ENCODE results near the gene ZNF578. TPM values are rescaled to one million over a fixed set of nuclear protein-coding genes. Genes with fewer than 3 reads are reported as not detected.
"Not testable (repeated sequence)": the region's sequence is repeated elsewhere in the genome, so short reads cannot be mapped to it uniquely, and the experiment has no call there.

Gene ZNF578
- total RNA-seq, 4 donors from 2014 or later = 2.7 to 6.9 (median 3.8) TPM

DNA sequence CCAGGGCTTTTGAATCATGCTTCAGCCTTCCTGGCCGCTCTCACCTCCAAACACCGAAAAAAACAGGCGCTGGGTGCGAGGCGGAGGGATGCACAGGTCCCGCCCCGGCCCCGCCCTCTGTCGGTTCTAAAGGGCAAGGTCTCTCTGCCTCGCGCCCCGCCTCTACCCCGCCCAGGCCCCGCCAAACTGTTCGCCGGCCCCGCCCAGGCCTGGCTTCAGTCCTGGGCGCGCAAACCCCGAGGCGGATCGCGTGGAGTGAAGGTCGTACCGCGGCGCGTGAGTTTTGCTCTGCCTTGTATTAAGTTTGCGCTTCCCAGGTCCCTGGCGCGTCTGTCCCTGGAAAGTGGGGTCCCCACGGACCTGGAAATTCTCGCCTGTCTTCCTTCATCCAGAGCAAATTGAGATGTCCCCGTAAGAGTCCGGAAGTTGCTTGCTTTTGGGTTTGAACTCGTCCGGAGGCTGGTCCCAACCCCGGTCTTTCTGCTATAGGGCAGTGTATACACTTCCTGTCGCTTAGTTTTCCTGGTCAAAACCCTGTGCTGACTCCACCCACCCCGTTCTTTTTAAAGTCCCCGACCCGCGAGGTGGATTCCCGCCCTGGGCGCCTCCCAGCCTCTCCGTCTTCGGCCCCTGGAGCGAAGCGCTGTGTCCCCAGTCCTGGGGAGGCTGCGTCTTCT is 82.6 kb downstream of the ZNF578 start:
- no peaks in the 10 kb centered on the region for H3K36me3 ChIP-seq
- no peaks in the 10 kb centered on the region for H3K27me3 ChIP-seq
- peak overlapping the region; percentile 44 to 78 (median 58) for H3K4me3 ChIP-seq (replicated peaks in 1 of 3)
- DNase-seq = peak; percentile 94 to 95
- 2 to 3% methylated on average over 20 to 49 of the region's 50 CpGs for WGBS, 2 donors
- H3K27ac ChIP-seq = peak overlapping the region; percentile 40 to 74 (median 65)
- peaks cover 16 to 25% of the 10 kb centered on the region in 2 donors for H3K4me1 ChIP-seq
- TF ChIP-seq, protein P1, sequence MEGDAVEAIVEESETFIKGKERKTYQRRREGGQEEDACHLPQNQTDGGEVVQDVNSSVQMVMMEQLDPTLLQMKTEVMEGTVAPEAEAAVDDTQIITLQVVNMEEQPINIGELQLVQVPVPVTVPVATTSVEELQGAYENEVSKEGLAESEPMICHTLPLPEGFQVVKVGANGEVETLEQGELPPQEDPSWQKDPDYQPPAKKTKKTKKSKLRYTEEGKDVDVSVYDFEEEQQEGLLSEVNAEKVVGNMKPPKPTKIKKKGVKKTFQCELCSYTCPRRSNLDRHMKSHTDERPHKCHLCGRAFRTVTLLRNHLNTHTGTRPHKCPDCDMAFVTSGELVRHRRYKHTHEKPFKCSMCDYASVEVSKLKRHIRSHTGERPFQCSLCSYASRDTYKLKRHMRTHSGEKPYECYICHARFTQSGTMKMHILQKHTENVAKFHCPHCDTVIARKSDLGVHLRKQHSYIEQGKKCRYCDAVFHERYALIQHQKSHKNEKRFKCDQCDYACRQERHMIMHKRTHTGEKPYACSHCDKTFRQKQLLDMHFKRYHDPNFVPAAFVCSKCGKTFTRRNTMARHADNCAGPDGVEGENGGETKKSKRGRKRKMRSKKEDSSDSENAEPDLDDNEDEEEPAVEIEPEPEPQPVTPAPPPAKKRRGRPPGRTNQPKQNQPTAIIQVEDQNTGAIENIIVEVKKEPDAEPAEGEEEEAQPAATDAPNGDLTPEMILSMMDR (IDR thresholded peaks at IDR 0.05) = peak in 2 of 6 experiments; percentile 7 to 36
- peak in 1 of 2 donors; percentile 46 for TF ChIP-seq POLR2A (IDR thresholded peaks at IDR 0.05)
- H3K9me3 ChIP-seq = no peaks in the 10 kb centered on the region
- intact Hi-C loops (cut with DNase I) = no loop called here

GRCh38 chr19:52536448-52536800 is 83.1 kb downstream of the ZNF578 start:
- peaks cover 16 to 25% of the 10 kb centered on the region in 2 donors for H3K4me1 ChIP-seq
- intact Hi-C loops (cut with DNase I) = no loop called here
- TF ChIP-seq, protein P1 (IDR thresholded peaks at IDR 0.05) = no peak
- TF ChIP-seq POLR2A (IDR thresholded peaks at IDR 0.05) = no peak
- H3K9me3 ChIP-seq = no peaks in the 10 kb centered on the region
- no peaks in the 10 kb centered on the region for H3K27me3 ChIP-seq
- peak overlapping the region; percentile 44 to 78 (median 58) for H3K4me3 ChIP-seq (replicated peaks in 1 of 3)
- H3K36me3 ChIP-seq = no peaks in the 10 kb centered on the region
- no peak for DNase-seq
- WGBS, 2 donors = 16 to 20% methylated on average over 17 of the region's 17 CpGs
- peak overlapping the region; percentile 40 to 74 (median 65) for H3K27ac ChIP-seq

DNA sequence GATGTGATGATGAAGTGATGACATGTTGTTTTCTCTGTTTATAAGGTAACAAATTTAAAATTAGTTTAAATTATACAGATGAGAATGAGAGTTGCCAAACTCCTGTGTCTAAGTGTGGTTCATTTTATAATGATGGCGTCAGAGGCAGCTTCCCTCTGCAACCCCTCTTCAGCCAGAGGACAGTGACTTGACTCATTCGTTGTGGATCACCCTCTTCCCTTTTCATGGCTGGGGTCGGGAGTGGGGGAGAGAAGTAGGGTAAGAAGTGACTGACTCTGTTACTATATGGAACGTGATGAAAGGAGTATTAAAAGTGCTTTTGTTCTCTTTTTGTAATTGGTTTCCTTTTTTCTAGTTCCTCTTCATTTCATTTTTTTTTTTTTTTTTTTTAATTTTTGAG is 85.5 kb downstream of the ZNF578 start:
- H3K9me3 ChIP-seq; intact Hi-C loops (cut with DNase I); H3K36me3 ChIP-seq; H3K4me3 ChIP-seq (replicated peaks in 1 of 3); H3K27me3 ChIP-seq; H3K27ac ChIP-seq; DNase-seq: not testable (repeated sequence)
- WGBS, 2 donors = 79% methylated on average over 4 of the region's 4 CpGs
- H3K4me1 ChIP-seq = peaks cover 7 to 14% of the 10 kb centered on the region in 2 donors

GRCh38 chr19:52541176-52541575 is 87.8 kb downstream of the ZNF578 start:
- DNase-seq; intact Hi-C loops (cut with DNase I); H3K4me3 ChIP-seq (replicated peaks in 1 of 3); H3K27me3 ChIP-seq; H3K4me1 ChIP-seq; H3K27ac ChIP-seq; H3K9me3 ChIP-seq: not testable (repeated sequence)
- WGBS, 2 donors = 95 to 99% methylated on average over 5 of the region's 5 CpGs
- peaks cover 12 to 13% of the 10 kb centered on the region in 2 donors for H3K36me3 ChIP-seq

DNA sequence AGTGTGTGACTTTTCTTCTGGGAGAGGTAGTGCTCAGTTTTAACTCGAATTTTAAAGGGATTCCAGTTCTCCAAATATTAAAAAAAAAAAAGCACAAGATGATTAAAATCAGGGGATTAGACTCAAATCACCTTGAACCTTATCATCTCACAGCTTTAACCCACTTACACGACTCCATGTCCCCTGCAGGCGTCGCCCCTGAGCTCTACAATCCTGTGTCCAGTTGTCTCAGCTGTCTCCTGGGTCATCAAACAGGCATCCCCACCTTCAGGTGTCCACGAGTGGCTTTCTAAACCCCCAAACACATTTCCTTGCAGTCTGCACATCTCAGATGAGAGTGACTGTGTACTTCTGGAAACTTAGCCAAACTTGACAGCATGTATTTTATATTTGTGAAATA is 88.3 kb downstream of the ZNF578 start:
- Histone ChIP-seq H3K36me3 (peaks cover 12 to 13% of the 10 kb centered on the region in 2 donors), H3K27me3 (no peaks in the 10 kb centered on the region), H3K9me3 (no peaks in the 10 kb centered on the region), H3K27ac (no peak overlapping the region), H3K4me3 (replicated peaks in 1 of 3) (no peak overlapping the region), H3K4me1 (peaks cover 0 to 3% of the 10 kb centered on the region in 2 donors)
- TF ChIP-seq, protein P1 (IDR thresholded peaks at IDR 0.05) = no peak
- TF ChIP-seq POLR2A (IDR thresholded peaks at IDR 0.05) = no peak
- intact Hi-C loops (cut with DNase I) = no loop called here
- 85 to 89% methylated on average over 5 of the region's 5 CpGs for WGBS, 2 donors
- no peak for DNase-seq

GRCh38 chr19:52542541-52542940 is 89.2 kb downstream of the ZNF578 start:
- H3K9me3 ChIP-seq; H3K4me3 ChIP-seq (replicated peaks in 1 of 3); H3K27ac ChIP-seq; DNase-seq; H3K27me3 ChIP-seq; intact Hi-C loops (cut with DNase I); H3K4me1 ChIP-seq: not testable (repeated sequence)
- peaks cover 12 to 13% of the 10 kb centered on the region in 2 donors for H3K36me3 ChIP-seq
- WGBS, 2 donors = 87 to 89% methylated on average over 6 of the region's 6 CpGs

All from thyroid gland (tissue), 4 donors.